HEK293 (cell line): ENCODE data around the gene AMBRA1.

Experiments used
- CTCF ChIA-PET: fragments of 350-600 bp; formaldehyde crosslinking; extraction: SDS; loops from one replicate; lab custom pipeline; 2021; ENCODE audit warnings: antibody characterized with exemption; lab: Yijun Ruan, JAX
- POLR2A ChIA-PET: fragments of 300-600 bp; formaldehyde crosslinking; extraction: SDS; loops from one replicate; lab custom pipeline; 2020; ENCODE audit warnings: antibody characterized with exemption, inconsistent platforms; lab: Yijun Ruan, JAX
- H3K27ac ChIP-seq: fragments of 200-500 bp; sonication (Bioruptor generic); 2 replicates; pipeline ENCODE4 v1.5.1; 2014; ENCODE audit warnings: low read depth, low read length, control low read depth, inconsistent platforms; ENCODE audit errors: extremely low read depth
- H3K36me3 ChIP-seq, 2 experiments: fragments of 200-500 bp in 1 of 2; sonication (Bioruptor generic) in 1 of 2; 1 replicate in 1 of 2; 2 replicates in 1 of 2; pipeline ENCODE4 v1.5.1; 2014 to 2017; ENCODE audit warnings: inconsistent platforms in 2 of 2, low read length in 2 of 2; ENCODE audit not compliant: control insufficient read depth in 2 of 2, insufficient read depth in 1 of 2
- H3K4me1 ChIP-seq: fragments of 200-500 bp; sonication (Bioruptor generic); 2 replicates; pipeline ENCODE4 v1.5.1; 2014; ENCODE audit warnings: mild to moderate bottlenecking, low read length, inconsistent platforms; ENCODE audit not compliant: control insufficient read depth, insufficient read depth
- H3K4me3 ChIP-seq: 2 replicates; pipeline ENCODE4 v1.5.1; 2011; ENCODE audit warnings: low read depth, mild to moderate bottlenecking, control low read depth, low read length, moderate library complexity
- H3K9me3 ChIP-seq: fragments of 200-500 bp; sonication (Bioruptor generic); 2 replicates; pipeline ENCODE4 v1.5.1; 2014; ENCODE audit warnings: low read depth, low read length, inconsistent platforms; ENCODE audit not compliant: control insufficient read depth, insufficient read depth
- BCL11B ChIP-seq: fragments of 450-650 bp; formaldehyde crosslinking; IDR thresholded peaks from 2 replicates; pipeline ENCODE4 v1.5.1; 2016; ENCODE audit warnings: low read depth, missing biosample characterization, missing genetic modification characterization
- GLI4 ChIP-seq: fragments of 450-650 bp; formaldehyde crosslinking; IDR thresholded peaks from 2 replicates; pipeline ENCODE4 v1.5.1; 2016; ENCODE audit warnings: missing biosample characterization, missing genetic modification characterization
- GLIS2 ChIP-seq: fragments of 450-650 bp; formaldehyde crosslinking; IDR thresholded peaks from 2 replicates; pipeline ENCODE4 v1.5.1; 2016; ENCODE audit warnings: missing biosample characterization, missing genetic modification characterization
- KLF10 ChIP-seq: fragments of 450-650 bp; IDR thresholded peaks from 2 replicates; pipeline ENCODE4 v1.5.1; 2018; ENCODE audit warnings: missing biosample characterization, mild to moderate bottlenecking, missing genetic modification characterization
- OVOL3 ChIP-seq: fragments of 450-650 bp; formaldehyde crosslinking; IDR thresholded peaks from 2 replicates; pipeline ENCODE4 v1.5.1; 2016; ENCODE audit warnings: missing biosample characterization, missing genetic modification characterization
- ZBTB48 ChIP-seq: fragments of 450-650 bp; formaldehyde crosslinking; IDR thresholded peaks from 2 replicates; pipeline ENCODE4 v1.5.1; 2016; ENCODE audit warnings: missing biosample characterization, missing genetic modification characterization
- ZNF2 ChIP-seq: fragments of 450-650 bp; formaldehyde crosslinking; IDR thresholded peaks from 2 replicates; pipeline ENCODE4 v1.5.1; 2016; ENCODE audit warnings: missing biosample characterization, missing genetic modification characterization
- ZNF211 ChIP-seq: fragments of 450-650 bp; formaldehyde crosslinking; IDR thresholded peaks from 2 replicates; pipeline ENCODE4 v1.5.1; 2016; ENCODE audit warnings: low read depth, missing biosample characterization, missing genetic modification characterization
- ZNF354C ChIP-seq: fragments of 450-650 bp; formaldehyde crosslinking; IDR thresholded peaks from 2 replicates; pipeline ENCODE4 v1.5.1; 2016; ENCODE audit warnings: missing biosample characterization, missing genetic modification characterization, low read depth, borderline replicate concordance
- ZNF510 ChIP-seq: fragments of 450-650 bp; formaldehyde crosslinking; IDR thresholded peaks from 2 replicates; pipeline ENCODE4 v1.5.1; 2018; ENCODE audit warnings: mild to moderate bottlenecking, missing genetic modification characterization, missing biosample characterization; ENCODE audit not compliant: insufficient replicate concordance
- ZNF514 ChIP-seq: fragments of 450-650 bp; formaldehyde crosslinking; IDR thresholded peaks from 2 replicates; pipeline ENCODE4 v1.5.1; 2016; ENCODE audit warnings: missing biosample characterization, missing genetic modification characterization
- ZNF521 ChIP-seq: fragments of 450-650 bp; formaldehyde crosslinking; IDR thresholded peaks from 2 replicates; pipeline ENCODE4 v1.5.1; 2017; ENCODE audit warnings: missing biosample characterization, mild to moderate bottlenecking, missing genetic modification characterization
- ZNF560 ChIP-seq: fragments of 450-650 bp; formaldehyde crosslinking; IDR thresholded peaks from 2 replicates; pipeline ENCODE4 v1.5.1; 2017; ENCODE audit warnings: missing biosample characterization, missing genetic modification characterization, borderline replicate concordance
- ZNF791 ChIP-seq: fragments of 450-650 bp; formaldehyde crosslinking; IDR thresholded peaks from 2 replicates; pipeline ENCODE4 v1.5.1; 2016; ENCODE audit warnings: missing biosample characterization, missing genetic modification characterization
- TF ChIP-seq, protein P1 (sequence below): fragments of 450-650 bp; formaldehyde crosslinking; IDR thresholded peaks from 2 replicates; pipeline ENCODE4 v1.5.1; 2016; ENCODE audit warnings: missing biosample characterization, missing genetic modification characterization
- TF ChIP-seq, protein P2 (sequence below): fragments of 450-650 bp; formaldehyde crosslinking; IDR thresholded peaks from 2 replicates; pipeline ENCODE4 v1.5.1; 2017; ENCODE audit warnings: missing biosample characterization, missing genetic modification characterization
- TF ChIP-seq, protein P3 (sequence below): fragments of 450-650 bp; formaldehyde crosslinking; conservative IDR thresholded peaks from 2 replicates; pipeline ENCODE4 v1.5.1; 2016; ENCODE audit warnings: low read depth, missing biosample characterization, missing genetic modification characterization

The AMBRA1 gene

DNA sequence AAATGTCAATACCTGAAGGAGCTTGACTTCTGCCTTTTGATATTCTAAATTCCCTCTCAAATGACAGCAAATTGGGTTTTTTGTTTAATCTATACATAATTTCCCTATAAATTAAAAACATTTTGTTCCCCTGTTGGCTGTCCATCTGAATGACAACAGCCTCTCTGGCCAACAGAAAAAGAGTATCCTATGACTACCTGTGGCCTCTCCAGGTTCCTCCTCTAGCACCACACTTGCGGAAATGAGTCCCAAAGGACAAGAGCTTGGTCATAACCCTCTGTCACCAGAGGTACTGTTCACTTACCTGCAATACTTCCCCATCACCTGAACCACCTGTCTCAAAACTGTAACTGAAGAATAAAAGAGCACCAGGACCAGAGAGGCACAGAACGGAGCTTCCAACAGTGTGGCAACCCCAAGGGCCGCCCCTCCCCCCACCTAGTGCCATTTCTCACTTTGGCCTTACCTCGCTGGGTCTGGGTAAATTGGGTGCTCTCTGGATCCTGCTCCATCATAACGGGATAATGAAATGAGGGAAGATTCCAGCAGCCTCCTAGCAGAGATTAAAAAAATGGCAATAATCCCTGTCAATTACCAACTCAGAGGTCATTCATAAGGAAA lies 81.5 kb downstream of the AMBRA1 start:
- no peak for TF ChIP-seq GLI4
- no peak for TF ChIP-seq ZNF2 (tag by site-specific recombination)
- TF ChIP-seq ZNF521 (tag by site-specific recombination) = no peak
- TF ChIP-seq, protein P1, sequence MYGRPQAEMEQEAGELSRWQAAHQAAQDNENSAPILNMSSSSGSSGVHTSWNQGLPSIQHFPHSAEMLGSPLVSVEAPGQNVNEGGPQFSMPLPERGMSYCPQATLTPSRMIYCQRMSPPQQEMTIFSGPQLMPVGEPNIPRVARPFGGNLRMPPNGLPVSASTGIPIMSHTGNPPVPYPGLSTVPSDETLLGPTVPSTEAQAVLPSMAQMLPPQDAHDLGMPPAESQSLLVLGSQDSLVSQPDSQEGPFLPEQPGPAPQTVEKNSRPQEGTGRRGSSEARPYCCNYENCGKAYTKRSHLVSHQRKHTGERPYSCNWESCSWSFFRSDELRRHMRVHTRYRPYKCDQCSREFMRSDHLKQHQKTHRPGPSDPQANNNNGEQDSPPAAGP = no peak
- no peak for TF ChIP-seq ZNF514
- TF ChIP-seq ZNF211 (tag by site-specific recombination) = no peak
- no peak for TF ChIP-seq GLIS2 (tag by site-specific recombination)
- no peak for TF ChIP-seq ZBTB48 (tag by site-specific recombination)
- TF ChIP-seq ZNF791 (tag by site-specific recombination) = no peak
- no peak for TF ChIP-seq KLF10 (tag by site-specific recombination)
- no peak for TF ChIP-seq ZNF354C (tag by site-specific recombination)
- no peak for TF ChIP-seq ZNF510
- TF ChIP-seq BCL11B (tag by site-specific recombination) = no peak
- no peak overlapping the region for H3K4me3 ChIP-seq
- CTCF ChIA-PET = interaction anchor here (0.6 to 1.9 kb wide), 2 partner anchors 10 to 17 kb away, joined by 3 to 9 read pairs; no protein-coding TSS in a partner anchor

DNA sequence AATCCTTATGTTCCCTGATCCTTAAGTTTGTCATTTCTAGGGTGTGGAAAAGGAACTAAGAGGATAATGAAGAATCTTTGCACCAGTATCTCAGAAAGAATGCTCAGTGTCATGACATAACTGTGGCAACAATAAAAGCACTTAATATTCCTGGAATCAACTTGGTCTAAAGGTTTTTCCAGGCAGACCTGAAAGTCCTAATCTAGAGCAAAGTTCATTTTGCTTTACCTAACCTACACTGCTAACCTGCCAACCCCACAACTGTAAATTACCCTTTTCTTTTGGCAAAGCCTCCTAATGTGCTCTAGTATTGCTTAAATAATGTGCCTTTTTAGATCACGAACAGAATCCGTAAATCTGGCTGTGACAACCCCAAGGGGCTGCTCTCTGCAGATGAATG lies 82.5 kb downstream of the AMBRA1 start:
- ChIA-PET POLR2A (no interaction called here), CTCF (no interaction called here)
- TF ChIP-seq, protein P2, sequence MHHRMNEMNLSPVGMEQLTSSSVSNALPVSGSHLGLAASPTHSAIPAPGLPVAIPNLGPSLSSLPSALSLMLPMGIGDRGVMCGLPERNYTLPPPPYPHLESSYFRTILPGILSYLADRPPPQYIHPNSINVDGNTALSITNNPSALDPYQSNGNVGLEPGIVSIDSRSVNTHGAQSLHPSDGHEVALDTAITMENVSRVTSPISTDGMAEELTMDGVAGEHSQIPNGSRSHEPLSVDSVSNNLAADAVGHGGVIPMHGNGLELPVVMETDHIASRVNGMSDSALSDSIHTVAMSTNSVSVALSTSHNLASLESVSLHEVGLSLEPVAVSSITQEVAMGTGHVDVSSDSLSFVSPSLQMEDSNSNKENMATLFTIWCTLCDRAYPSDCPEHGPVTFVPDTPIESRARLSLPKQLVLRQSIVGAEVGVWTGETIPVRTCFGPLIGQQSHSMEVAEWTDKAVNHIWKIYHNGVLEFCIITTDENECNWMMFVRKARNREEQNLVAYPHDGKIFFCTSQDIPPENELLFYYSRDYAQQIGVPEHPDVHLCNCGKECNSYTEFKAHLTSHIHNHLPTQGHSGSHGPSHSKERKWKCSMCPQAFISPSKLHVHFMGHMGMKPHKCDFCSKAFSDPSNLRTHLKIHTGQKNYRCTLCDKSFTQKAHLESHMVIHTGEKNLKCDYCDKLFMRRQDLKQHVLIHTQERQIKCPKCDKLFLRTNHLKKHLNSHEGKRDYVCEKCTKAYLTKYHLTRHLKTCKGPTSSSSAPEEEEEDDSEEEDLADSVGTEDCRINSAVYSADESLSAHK = no peak
- TF ChIP-seq, protein P3, sequence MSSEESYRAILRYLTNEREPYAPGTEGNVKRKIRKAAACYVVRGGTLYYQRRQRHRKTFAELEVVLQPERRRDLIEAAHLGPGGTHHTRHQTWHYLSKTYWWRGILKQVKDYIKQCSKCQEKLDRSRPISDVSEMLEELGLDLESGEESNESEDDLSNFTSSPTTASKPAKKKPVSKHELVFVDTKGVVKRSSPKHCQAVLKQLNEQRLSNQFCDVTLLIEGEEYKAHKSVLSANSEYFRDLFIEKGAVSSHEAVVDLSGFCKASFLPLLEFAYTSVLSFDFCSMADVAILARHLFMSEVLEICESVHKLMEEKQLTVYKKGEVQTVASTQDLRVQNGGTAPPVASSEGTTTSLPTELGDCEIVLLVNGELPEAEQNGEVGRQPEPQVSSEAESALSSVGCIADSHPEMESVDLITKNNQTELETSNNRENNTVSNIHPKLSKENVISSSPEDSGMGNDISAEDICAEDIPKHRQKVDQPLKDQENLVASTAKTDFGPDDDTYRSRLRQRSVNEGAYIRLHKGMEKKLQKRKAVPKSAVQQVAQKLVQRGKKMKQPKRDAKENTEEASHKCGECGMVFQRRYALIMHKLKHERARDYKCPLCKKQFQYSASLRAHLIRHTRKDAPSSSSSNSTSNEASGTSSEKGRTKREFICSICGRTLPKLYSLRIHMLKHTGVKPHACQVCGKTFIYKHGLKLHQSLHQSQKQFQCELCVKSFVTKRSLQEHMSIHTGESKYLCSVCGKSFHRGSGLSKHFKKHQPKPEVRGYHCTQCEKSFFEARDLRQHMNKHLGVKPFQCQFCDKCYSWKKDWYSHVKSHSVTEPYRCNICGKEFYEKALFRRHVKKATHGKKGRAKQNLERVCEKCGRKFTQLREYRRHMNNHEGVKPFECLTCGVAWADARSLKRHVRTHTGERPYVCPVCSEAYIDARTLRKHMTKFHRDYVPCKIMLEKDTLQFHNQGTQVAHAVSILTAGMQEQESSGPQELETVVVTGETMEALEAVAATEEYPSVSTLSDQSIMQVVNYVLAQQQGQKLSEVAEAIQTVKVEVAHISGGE (tag by site-specific recombination) = no peak
- no peak for TF ChIP-seq OVOL3
- TF ChIP-seq ZNF354C (tag by site-specific recombination) = no peak
- no peak for TF ChIP-seq ZNF560 (tag by site-specific recombination)
- Histone ChIP-seq H3K36me3 (peaks cover 0 to 14% of the 10 kb centered on the region in 2 experiments; a peak in 1 of 3 replicates), H3K4me1 (no peaks in the 10 kb centered on the region), H3K9me3 (no peaks in the 10 kb centered on the region), H3K27ac (no peak overlapping the region), H3K4me3 (no peak overlapping the region)

More for the DNA sequence above, 81.5 kb downstream of the AMBRA1 start:
- Histone ChIP-seq H3K9me3 (no peaks in the 10 kb centered on the region), H3K36me3 (peaks cover 0 to 14% of the 10 kb centered on the region in 2 experiments; a peak in 1 of 3 replicates), H3K4me1 (no peaks in the 10 kb centered on the region), H3K27ac (no peak overlapping the region; the same call in 1 of the 2 replicates)
- POLR2A ChIA-PET = no interaction called here
